A549 treated with AZD9567 at 1 μM for 4 hours (cell line): ENCODE data around the gene ARMCX1. TPM values are rescaled to one million over a fixed set of nuclear protein-coding genes. Genes with fewer than 3 reads are reported as not detected.

Experiments
- total RNA-seq: library from RNA; stranded (reverse); fragments of 200-300 nt; extraction: Qiagen RNA extraction; gene quantifications from 5 replicates; pipeline ENCODE4 v1.2.3, GENCODE V29; 2022; ENCODE audit not compliant: insufficient read depth

Gene ARMCX1
- total RNA-seq, result 0.28 to 0.44 TPM (median 0.29 TPM) in 4 of 5 replicates, not detected in the other

DNA sequence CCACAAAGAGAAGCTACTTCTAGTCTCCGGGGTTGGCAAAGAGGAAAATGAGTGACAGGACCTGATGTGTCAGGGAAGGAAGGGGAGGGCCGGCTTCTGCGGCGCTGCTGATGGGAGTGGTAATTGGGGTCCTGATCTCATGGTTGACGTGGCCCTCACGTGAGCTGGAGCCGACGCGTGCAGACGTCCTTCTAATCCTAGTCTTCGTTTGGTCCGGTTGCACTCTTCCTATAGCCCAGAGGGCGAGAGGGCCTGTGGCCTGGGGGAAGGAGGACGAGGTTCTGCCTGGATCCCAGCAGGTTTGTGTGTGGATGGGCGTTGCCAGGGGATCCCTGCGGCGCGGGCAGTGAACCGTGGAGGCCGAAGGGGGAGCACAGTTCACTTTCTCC, at the start of gene ARMCX1:
Gene ARMCX1, plus strand, starts transcription at position 186 of the 389 bp plus-strand sequence. CDS start 2,384 bp downstream, outside the sequence.

Other genes starting within 250 kb of the ARMCX1 start
- gene TIMM8A, start 201.8 kb upstream of the ARMCX1 start, total RNA-seq, result 30.9 to 32.5 TPM (median 31.9 TPM) in 5 replicates
- gene BTK, start 164.4 kb upstream of the ARMCX1 start, total RNA-seq, result 0.11 to 0.20 TPM (median 0.16 TPM) in 4 of 5 replicates, not detected in the other
- 2,452 to 3,010 TPM (median 2,524 TPM) in 5 replicates for gene RPL36A, start 159.5 kb upstream of the ARMCX1 start, total RNA-seq
- 166 to 190 TPM (median 173 TPM) in 5 replicates for gene GLA, start 142.6 kb upstream of the ARMCX1 start, total RNA-seq
- 46.3 to 68.1 TPM (median 54.0 TPM) in 5 replicates for gene HNRNPH2, start 142.3 kb upstream of the ARMCX1 start, total RNA-seq
- 0.39 to 1.1 TPM (median 0.58 TPM) in 4 of 5 replicates, not detected in the other for gene ARMCX4, start 65.1 kb upstream of the ARMCX1 start, total RNA-seq
- 45.7 to 53.2 TPM (median 47.9 TPM) in 5 replicates for gene ARMCX6, start 67.5 kb downstream of the ARMCX1 start, total RNA-seq
- 17.8 to 21.9 TPM (median 19.9 TPM) in 5 replicates for gene ARMCX3, start 72.6 kb downstream of the ARMCX1 start, total RNA-seq
- gene ARMCX2, start 109.3 kb downstream of the ARMCX1 start, total RNA-seq, result 0.02 to 0.03 TPM in 2 of 5 replicates, not detected in the others